Tibial artery (tissue), 4 donors: ENCODE data around the gene SCLY.
A peak's percentile ranks its signal among the peaks of the same experiment; 100 is the strongest.

Source experiments
- DNase-seq, 2 donors: peaks; one replicate each; pipeline ENCODE4 v3.0.0-alpha.2; 2019
- H3K27ac ChIP-seq, 2 donors: fragments of 200-600 bp; sonication (generic) in 1 of 2; 1 replicate in 1 of 2; 2 replicates in 1 of 2; pipeline ENCODE4 v1.5.1; 2018 to 2019; ENCODE audit warnings: mild to moderate bottlenecking in 1 of 2
- H3K27me3 ChIP-seq, 2 donors: fragments of 200-600 bp; sonication (generic) in 1 of 2; one replicate each; pipeline versions ENCODE4 v1.5.1 to v1.6.0; 2016 to 2019
- H3K36me3 ChIP-seq, 3 donors: fragments of 200-600 bp; sonication (generic) in 2 of 3; one replicate each; pipeline ENCODE4 v1.5.1; 2016 to 2019; ENCODE audit warnings: mild to moderate bottlenecking in 2 of 3
- H3K4me1 ChIP-seq, 4 donors: fragments of 200-600 bp; sonication (generic) in 2 of 4; 1 replicate in 3 of 4; 2 replicates in 1 of 4; pipeline ENCODE4 v1.5.1; 2016 to 2019
- H3K4me3 ChIP-seq, 2 donors: fragments of 200-600 bp; sonication (generic) in 1 of 2; 1 replicate in 1 of 2; 2 replicates in 1 of 2; pipeline ENCODE4 v1.5.1; 2018 to 2019; ENCODE audit warnings: mild to moderate bottlenecking in 2 of 2
- H3K9me3 ChIP-seq, 3 donors: fragments of 200-600 bp; sonication (generic) in 1 of 3; one replicate each; pipeline ENCODE4 v1.5.1; 2016 to 2019
- intact Hi-C: fragments of 100-400 bp; cut with DNase I; formaldehyde crosslinking; loops from one replicate; pipeline ENCODE4 v1.15.0; 2023; ENCODE audit warnings: low total_unique reads
- TF ChIP-seq, protein P1 (sequence below), 2 experiments: fragments of 200-600 bp in 1 of 2; fragments of 450-650 bp in 1 of 2; IDR thresholded peaks; one replicate each; pipeline ENCODE4 v1.5.1; 2017 to 2019; ENCODE audit warnings: antibody characterized with exemption in 2 of 2, mild to moderate bottlenecking in 1 of 2, moderate library complexity in 1 of 2

Gene SCLY

DNA sequence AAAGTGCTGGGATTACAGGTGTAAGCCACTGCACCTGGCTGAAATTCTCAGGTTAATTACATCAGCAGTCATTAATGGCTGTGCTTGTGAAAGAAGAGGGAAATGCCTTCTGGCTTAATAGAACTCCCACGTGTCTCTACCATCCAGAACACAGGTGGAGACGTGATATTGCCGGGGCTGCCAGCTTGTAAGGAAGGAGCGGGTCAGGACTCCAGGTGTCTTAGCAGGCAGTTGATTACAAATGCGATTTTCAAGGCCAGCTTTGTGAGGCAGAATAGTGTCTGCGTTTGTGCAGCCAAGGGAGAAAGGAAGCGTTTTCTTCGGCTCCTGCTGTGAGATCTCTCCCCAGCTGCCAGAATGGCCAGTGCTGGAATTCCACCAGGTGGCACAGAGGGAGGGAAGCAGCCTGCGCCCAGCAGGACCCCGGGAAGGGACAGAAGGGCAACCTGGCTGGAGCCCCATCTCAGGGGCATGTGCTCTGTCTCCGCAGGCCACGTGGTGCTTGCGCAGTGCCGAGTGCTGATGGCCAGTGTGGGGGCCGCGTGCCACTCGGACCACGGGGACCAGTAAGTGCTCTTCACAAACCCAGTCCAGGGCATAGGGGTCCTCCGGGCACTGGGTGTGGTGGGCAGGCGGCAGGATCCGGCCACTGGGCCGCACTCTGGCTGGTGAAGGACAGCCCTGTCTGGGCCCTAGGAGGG, 35.7 kb downstream of the SCLY start:
- intact Hi-C loops: no loop called here
- Histone ChIP-seq H3K4me1 (no peaks in the 10 kb centered on the region), H3K36me3 (peaks cover 0 to 34% (median 4%) of the 10 kb centered on the region in 3 donors), H3K9me3 (no peaks in the 10 kb centered on the region), H3K27ac (no peak overlapping the region), H3K27me3 (no peaks in the 10 kb centered on the region), H3K4me3 (no peak overlapping the region)
- TF ChIP-seq, protein P1, sequence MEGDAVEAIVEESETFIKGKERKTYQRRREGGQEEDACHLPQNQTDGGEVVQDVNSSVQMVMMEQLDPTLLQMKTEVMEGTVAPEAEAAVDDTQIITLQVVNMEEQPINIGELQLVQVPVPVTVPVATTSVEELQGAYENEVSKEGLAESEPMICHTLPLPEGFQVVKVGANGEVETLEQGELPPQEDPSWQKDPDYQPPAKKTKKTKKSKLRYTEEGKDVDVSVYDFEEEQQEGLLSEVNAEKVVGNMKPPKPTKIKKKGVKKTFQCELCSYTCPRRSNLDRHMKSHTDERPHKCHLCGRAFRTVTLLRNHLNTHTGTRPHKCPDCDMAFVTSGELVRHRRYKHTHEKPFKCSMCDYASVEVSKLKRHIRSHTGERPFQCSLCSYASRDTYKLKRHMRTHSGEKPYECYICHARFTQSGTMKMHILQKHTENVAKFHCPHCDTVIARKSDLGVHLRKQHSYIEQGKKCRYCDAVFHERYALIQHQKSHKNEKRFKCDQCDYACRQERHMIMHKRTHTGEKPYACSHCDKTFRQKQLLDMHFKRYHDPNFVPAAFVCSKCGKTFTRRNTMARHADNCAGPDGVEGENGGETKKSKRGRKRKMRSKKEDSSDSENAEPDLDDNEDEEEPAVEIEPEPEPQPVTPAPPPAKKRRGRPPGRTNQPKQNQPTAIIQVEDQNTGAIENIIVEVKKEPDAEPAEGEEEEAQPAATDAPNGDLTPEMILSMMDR (IDR thresholded peaks at IDR 0.05): no peak
- no peak for DNase-seq

DNA sequence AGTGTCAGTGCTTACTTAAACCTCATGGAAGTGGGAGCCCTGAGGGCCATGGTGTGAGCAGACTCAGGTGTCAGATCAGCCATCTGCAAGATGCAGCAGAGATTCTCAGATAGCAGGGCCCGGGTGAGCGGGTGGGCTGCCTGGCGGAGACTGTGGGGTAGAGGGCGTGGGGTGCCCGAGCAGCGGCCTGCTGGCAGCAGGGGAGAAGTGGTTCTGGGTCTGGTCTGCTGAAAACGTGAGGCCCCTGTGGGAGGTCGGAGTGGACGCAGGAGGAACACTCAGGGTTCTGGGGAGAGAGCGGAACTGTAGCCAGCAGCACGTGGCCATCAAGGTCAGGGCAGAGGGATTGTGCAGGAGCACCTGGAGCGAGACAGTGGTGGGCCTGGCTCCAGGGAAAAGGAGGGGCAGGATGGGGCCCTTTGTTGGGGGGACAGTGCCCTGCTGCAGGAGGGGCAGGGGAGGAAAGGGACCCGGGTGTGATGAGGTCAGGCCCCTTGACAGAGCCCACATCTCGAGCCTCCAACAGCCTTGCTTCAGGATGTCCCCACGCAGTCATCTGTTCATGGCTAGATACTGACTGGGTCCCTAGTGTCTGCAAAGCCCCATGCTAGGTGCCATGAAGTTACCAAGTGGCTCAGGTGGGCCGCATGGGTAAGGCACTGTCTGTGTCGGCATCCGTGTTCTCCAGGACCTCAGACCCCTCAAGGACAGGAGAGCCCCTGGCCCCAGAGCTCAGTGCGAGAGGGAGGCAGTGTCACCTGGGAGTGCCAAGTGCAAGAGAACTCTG, 36.6 kb downstream of the SCLY start:
- intact Hi-C loops: no loop called here
- Histone ChIP-seq H3K4me1 (no peaks in the 10 kb centered on the region), H3K4me3 (no peak overlapping the region), H3K27ac (no peak overlapping the region), H3K9me3 (no peaks in the 10 kb centered on the region), H3K36me3 (peaks cover 0 to 26% (median 4%) of the 10 kb centered on the region in 3 donors), H3K27me3 (no peaks in the 10 kb centered on the region)
- no peak for DNase-seq
- TF ChIP-seq, protein P1 (IDR thresholded peaks at IDR 0.05): no peak

DNA sequence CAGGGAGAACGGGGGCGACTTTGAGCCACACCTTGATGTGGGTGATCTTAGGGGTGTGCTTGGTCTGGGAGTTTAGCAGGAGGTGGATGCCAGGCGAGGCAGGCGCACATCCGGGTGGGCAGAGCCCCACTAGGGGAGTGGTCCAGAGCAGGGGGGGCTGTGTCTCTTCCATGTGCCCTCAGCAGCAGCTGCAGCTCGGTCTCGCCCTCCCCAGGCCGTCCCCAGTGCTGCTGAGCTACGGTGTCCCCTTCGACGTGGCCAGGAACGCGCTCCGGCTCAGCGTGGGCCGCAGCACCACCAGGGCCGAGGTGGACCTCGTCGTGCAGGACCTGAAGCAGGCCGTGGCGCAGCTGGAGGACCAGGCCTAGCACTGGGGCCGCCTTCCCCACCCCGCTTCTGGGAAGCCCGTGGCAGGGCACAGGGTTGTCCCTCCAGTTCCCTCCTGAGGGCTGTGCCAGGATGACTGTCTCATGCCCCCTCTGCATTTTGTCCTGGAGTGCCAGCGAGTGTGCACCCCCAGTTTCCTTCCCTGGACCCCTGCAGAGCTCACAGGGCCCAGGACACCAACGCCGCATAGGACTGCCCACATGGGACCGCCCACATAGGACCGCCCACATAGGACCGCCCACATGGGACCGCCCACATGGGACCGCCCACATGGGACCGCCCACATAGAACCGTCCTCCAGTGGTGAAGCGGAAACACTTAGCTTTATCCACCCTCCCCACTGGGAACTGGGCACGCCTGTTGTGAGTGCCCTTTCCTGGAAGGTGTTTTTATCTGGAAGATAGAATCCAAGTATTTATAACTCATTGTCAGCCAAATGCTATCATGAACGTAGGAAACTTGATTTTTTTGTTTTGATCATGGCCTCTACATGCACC, 37.4 kb downstream of the SCLY start:
- TF ChIP-seq, protein P1 (IDR thresholded peaks at IDR 0.05): no peak
- H3K27ac ChIP-seq: no peak overlapping the region
- intact Hi-C loops: no loop called here
- H3K27me3 ChIP-seq: no peaks in the 10 kb centered on the region
- peaks cover 0 to 18% (median 4%) of the 10 kb centered on the region in 3 donors for H3K36me3 ChIP-seq
- no peaks in the 10 kb centered on the region for H3K4me1 ChIP-seq
- DNase-seq: no peak
- no peaks in the 10 kb centered on the region for H3K9me3 ChIP-seq
- no peak overlapping the region for H3K4me3 ChIP-seq

DNA sequence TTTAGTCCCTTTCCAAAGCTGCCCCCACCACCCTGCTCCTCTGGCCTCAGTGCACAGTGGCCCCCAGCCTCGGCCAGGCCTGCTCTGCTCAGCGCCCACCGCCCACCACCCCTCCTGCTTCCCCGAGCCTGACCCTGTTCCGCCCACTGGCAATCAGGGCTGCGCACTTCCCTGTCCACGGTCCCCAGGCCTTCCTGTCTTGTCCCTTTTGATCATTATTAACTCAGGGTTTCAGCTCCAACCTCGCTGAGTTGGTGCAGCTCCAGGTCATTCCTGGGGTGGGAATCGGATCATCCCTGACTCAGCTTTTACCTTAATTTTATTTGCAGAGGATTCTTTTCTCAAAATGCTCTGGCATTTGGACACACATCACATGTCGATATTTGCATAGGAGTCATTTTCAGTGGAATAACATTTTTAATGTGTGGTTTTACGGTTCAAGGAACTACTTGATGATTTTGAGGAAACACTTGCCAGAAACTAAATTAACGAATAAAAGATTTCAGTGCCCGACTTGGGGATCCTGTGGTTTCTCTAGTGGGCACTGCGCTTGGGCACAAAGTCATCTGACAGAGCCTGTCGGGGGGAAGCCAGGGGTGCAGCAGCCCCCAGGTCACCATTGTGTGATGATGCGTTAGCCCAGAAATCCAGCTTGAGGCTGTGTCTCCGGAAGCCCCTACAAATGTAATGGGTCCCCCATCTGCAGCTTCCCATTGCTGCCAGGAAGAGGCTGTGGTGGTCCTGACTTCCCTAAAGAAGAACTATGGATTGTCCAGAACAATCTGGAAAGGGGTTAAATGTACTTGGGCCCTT, 38.3 kb downstream of the SCLY start:
- Histone ChIP-seq H3K36me3 (peaks cover 0 to 17% (median 4%) of the 10 kb centered on the region in 3 donors), H3K4me3 (no peak overlapping the region), H3K4me1 (no peaks in the 10 kb centered on the region), H3K27me3 (no peaks in the 10 kb centered on the region), H3K9me3 (no peaks in the 10 kb centered on the region), H3K27ac (no peak overlapping the region)
- DNase-seq: peak in 1 of 2 donors; percentile 43
- TF ChIP-seq, protein P1 (IDR thresholded peaks at IDR 0.05): no peak
- intact Hi-C loops: no loop called here

DNA sequence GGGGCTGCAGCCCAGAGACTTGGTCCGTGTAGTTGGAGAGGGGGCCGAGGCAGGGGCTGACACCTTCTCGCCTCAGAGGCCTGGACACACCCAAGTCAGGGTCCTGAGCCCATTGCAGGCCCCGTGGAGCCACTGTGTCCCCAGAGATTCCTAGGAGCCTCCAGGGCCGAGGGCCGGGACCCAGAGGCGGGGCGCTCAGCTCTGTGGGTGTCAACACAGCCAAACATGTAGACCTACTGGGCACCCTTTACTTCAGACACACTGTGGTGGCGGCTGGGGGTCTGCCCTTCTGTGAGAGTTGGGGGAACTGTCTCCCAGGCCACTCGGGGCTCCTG, 38.9 kb downstream of the SCLY start:
- no peak overlapping the region for H3K27ac ChIP-seq
- intact Hi-C loops: no loop called here
- H3K9me3 ChIP-seq: no peaks in the 10 kb centered on the region
- peaks cover 0 to 14% (median 0%) of the 10 kb centered on the region in 3 donors for H3K36me3 ChIP-seq
- H3K4me1 ChIP-seq: no peaks in the 10 kb centered on the region
- no peak overlapping the region for H3K4me3 ChIP-seq
- TF ChIP-seq, protein P1 (IDR thresholded peaks at IDR 0.05): no peak
- H3K27me3 ChIP-seq: no peaks in the 10 kb centered on the region
- DNase-seq: no peak
